GM18519 (cell line): Measurements from ENCODE around the gene ZNF511.
"Not testable (repeated sequence)": the region's sequence is repeated elsewhere in the genome, so short reads cannot be mapped to it uniquely, and the experiment has no call there.

Source experiments
- ATAC-seq: cut with Tn5 transposase; IDR thresholded peaks from one replicate; pipeline ENCODE4 v1.9.1; 2021; ENCODE audit warnings: mild to moderate bottlenecking, moderate library complexity; ENCODE audit not compliant: unreplicated experiment, low FRiP score

The ZNF511 gene, protein sequence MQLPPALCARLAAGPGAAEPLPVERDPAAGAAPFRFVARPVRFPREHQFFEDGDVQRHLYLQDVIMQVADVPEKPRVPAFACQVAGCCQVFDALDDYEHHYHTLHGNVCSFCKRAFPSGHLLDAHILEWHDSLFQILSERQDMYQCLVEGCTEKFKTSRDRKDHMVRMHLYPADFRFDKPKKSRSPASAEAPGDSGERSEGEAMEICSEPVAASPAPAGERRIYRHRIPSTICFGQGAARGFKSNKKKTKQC

DNA sequence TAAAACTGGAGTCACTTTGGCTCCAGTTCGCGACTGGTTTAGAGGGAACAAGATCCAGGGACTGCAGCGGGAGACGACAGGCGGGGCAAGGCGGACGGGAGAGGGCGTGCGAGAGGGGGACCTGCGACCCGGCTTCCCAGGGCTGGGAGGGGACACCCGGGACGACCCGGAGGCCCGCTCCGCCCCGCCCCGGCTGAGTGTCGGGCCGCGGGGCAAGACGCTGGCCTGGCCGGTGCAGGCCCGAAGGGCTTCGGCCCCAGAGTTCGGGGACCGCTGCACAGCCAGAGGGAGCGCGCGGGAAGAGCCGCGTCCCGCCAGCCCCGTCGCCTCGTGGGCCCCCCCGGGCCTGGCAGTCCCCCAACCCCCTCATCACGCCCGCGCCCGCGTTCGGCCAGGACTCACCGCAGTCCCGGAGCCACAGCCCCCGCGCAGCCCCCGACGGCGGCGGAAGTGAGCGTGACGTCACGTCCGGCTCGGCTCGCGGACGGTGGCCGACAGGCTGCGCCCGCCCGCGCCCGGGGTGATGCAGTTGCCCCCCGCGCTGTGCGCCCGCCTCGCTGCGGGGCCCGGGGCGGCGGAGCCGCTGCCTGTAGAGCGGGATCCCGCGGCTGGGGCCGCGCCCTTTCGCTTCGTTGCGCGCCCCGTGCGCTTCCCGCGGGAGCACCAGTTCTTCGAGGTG, at the start of gene ZNF511, which contains the start of gene TUBGCP2:
ZNF511 (plus strand) TSS at position 494 of the 679 bp plus-strand sequence; CDS start at position 524, 30 bp downstream.
TUBGCP2 (minus strand) TSS at position 452 of the 679 bp plus-strand sequence. CDS start 5,931 bp downstream, outside the sequence.
- peak; percentile 61 for ATAC-seq

DNA sequence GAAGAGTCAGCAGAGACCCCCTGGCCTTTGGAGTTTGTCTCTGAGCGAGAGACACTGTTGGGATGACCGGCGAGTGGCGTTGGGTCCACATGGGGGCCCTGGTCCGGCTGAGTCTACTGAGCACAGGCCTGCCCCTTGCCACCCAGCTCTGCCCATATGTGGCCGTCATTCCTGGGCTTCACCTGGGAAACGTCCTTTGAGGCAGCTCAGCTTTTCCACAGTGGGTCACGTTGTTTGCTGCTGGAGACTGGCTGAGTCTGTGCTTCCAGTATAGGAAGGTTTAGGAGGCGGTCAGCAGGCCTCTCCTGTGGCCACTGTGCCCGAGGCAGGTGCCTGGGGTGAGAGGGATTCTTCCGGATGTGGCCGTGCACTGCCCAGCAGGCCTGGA, 49.1 kb upstream of the ZNF511 start:
- no peak for ATAC-seq

DNA sequence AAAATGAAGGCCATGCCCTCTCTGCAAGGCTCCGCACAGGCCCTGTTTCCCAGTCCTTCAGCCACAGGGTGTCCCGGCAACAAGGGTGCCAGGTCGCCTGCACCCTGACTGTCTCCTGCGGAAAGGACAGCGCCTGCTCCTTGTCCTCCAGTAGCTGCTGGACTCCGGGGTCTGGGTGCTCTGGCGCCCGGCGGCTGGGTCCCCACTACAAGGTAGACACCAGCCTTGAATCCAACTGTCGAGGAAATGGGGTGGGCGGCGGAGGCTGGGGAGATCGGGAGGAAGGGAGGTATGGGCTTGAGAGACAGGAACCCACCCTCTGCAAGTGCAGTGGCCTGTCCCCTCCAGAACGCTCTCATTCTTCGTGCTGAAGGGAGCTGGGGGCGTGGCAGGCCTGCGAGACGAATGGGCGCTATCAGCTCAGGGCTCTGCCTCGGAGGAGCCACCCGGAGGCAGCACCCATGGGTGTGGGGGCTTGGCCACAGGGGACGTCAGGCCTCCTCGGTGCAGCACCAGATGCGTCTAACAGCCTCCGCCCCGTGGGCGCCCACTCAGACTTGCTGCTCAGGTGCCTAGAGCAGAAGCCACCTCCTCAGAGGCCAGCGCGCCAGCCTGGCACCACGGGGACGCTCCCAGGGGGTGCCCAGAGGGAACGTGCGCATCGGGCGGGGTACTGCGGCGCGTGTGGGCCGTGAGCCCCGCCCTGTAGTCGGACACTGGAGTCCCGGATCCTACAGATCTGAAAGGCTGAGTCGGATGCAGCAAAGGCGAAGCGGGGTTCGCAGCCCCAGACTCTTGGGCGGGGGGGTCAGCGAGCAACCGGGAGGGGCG, 47.6 kb upstream of the ZNF511 start:
- ATAC-seq: peak; percentile 42

DNA sequence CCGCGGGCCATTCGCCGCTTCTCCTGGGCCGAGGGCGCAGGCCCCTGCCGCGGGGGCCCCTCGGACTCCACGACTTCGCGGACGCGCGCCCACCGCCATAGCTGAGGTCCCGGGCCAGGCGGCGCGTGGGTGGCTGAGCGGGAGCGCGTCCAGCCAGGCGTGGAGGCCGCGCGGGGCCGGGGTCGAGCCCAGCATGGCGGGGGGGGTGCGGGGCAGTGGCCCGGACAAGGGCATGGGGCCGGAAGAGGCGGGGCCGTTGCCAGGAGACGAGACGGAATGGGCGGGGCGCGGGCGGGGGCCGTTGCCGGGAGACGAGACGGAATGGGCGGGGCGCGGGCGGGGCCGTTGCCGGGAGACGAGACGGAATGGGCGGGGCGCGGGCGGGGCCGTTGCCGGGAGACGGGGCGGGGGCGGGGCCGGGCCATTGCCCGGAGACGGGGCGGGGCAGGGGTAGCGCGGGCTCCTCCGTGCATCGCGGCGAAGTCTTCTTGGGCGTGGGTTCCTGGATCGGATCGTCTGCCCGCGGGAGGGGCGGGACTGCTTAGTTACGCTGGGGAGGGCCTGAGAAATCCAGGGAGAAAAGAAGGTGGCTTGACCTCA, 46.9 kb upstream of the ZNF511 start:
- ATAC-seq: peak; percentile 37

DNA sequence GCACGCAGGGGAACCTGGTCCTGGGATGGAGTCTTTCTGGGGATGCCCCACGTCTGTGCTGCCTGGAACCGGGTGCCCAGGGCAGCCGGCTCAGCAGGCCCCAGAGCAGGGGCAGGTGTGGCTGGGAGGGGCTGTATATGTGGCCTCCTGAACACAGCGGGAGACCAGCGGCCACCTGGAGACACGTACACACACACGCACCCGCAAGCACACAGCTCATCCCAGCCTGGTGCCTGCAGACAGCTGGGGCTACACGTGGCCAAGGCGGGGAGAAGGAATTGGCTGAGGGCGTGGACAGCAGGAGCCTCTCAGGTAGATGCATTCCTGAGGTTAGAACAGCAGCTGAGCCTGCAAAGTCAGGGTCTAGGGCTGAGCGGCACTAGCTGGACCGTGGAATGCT, 46.0 kb upstream of the ZNF511 start:
- no peak for ATAC-seq

DNA sequence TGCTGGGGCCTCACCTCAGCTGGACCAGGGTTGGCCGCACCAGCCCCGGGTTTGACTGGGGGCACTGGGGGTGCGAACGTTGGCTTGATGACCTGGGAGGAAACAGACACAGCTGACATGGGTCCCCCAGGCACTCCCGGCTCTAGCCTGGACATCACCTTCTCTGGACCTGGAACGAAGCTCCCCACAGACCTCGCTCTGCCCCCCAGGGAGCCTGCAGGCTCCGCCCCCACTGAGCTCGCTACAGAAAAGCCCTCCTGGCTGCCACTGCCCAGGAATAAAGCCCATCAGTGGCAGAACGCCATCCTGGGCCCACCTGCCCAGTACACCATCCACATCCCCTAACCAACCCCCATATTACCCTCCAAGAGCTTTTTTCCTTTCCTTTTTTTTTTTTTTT, 45.0 kb upstream of the ZNF511 start:
- ATAC-seq: no peak

DNA sequence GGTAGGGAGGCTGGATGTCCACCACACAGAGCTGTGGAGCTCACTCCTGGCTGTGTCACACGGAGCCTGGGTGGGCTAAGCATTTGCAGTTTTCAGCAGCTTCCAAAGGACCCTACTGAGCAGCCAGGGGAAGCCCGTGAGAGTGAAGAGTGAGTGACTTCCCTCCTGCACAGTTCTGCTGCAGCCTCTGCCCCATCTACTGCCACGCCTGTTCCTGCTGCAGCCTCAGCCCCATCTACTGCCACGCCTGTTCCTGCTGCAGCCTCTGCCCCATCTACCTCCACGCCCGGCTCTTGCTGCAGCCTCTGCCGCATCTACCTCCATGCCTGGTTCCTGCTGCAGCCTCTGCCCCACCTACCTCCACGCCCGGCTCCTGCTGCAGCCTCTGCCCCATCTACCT, 44.3 kb upstream of the ZNF511 start:
- ATAC-seq: no peak

DNA sequence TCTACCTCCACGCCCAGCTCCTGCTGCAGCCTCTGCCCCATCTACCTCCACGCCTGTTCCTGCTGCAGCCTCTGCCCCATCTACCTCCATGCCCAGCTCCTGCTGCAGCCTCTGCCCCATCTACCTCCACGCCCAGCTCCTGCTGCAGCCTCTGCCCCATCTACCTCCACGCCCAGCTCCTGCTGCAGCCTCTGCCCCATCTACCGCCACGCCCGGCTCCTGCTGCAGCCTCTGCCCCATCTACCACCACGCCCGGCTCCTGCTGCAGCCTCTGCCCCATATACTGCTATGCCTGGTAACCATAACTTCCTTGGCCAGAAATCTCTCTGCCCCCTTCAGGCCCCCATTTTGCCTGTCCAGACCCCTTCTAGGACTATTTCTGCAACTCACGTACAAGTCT, 43.7 kb upstream of the ZNF511 start:
- not testable (repeated sequence) for ATAC-seq

DNA sequence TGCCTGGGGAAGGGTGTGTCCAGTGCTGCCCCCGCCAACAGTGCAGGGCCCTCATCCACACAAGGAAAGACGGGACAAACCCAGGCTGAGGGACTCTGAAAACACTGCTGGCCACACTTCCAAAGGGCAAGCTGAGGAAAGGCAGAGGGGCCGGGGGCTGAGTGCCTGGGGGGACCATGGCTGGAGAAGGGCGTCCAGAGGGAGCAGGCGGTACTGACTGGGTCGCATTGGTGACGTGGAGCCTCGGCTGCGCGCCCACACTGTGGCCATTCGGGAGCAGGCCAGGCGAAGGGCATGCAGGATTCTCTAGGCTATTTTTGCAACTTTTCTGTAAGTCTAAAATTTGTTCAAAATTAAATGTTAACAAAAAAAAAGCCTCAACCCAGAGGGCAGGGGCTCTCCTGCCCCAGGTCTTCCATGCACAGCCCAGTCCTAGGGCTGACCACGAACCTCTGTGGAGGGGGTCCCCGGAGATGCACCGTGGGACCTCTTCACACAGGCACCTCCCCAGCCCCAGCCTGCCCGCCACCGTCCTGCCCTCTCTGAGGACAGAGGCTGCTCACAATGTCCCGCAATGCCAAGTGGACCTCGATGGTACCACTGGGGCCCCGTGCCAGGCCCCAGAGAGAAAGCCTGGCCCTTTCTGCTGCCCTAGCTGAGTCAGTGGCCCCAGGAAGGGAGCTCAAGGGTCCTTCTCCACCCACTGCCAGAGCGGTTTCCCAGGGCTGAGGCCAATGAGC, 42.5 kb upstream of the ZNF511 start:
- no peak for ATAC-seq

DNA sequence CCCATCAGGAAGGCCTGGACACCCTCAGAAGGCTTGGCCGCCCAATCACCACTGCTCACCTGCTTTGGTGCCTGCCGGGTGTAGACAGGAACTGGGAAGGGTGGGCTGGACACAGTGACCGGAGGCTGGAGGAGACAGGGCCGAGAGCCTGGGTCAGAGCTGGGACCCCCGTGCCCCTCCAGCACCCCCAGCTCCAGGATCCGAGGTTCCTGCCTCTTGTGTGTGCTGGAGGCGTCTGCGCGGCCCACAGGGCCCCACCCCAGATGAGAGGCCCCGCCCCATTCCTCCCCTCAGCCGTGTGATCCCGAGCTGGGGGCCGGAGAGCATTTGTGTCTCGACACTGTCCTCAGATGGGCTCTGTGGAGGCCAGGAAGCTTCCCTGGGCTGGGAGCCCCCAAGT, 41.4 kb upstream of the ZNF511 start:
- no peak for ATAC-seq

DNA sequence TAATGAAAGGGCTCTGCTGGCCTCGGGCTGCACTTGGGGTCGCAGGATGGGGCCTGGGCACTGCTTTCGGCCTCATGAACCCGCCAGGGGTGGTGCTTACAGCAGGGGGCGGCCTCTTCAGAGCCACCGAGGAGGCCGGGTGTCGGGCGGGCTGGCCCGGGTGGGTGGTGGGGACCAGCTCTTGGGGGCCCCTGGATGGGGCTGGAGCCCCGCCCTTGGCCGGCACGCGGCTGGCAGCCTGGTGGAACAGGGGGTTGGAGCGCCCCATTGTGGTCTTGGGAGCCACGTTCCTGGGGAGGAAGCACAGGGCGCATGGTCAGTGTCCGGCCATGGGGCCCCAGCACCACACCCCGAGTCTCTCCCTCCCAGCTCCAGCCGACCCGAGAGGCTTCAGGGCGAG, 40.9 kb upstream of the ZNF511 start:
- ATAC-seq: no peak

DNA sequence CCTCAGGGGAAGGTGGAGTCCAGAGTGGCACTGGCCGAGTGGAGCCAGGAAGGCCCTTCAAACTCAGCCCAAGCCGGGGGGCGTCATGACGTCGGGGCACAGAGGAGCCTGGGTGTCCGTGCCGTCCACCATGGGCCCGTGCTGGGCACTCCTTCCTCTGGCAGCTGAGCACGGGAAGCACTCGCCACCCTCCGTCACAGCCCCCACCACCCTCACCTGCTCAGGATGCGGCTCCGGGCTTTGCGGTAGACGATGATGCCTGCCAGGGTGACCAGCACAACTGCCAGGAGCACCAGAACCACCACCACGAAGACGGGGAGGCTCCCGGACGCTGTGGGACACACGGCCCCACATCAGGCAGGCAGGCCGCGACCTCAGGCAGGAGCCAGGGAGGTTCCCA, 40.2 kb upstream of the ZNF511 start:
- ATAC-seq: no peak

DNA sequence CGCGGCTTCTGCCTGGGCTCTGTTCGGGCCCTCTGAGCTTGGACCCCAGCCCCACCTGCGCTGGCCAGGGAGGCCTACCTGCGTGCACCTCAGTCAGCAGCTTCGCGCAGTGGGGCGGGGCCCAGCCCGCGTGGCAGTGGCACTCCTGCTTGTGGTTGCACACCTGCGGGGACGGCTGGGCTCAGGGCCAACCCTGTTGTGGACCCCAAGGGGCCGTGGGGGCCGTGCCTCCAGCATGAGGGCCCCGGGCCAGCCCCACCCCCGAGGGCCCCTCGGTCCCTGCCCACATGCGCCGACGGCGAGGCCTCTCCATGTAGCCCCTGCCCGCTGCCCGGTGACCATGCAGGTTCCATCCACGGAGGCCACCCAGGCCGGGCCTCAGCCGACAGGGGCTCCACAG, 39.3 kb upstream of the ZNF511 start:
- no peak for ATAC-seq

DNA sequence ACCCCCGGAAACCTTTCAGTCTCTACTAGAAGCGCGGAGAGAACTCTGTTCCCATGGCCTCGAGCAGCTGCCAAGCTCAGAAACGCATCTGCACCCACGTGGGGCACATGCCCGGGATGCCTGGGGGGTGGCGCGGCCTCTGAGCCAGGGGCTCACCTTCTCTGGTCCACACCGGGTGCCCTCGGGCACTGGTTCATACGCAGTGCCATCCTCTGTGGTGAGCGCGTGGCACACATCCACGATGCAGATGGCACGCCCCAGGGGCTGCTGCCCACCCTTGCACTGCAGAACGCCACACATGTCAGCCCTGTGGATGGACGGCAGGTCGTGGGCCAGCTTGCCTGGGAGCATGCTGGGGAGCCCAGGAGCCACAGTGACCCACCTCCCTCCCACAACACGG, 38.5 kb upstream of the ZNF511 start:
- no peak for ATAC-seq

DNA sequence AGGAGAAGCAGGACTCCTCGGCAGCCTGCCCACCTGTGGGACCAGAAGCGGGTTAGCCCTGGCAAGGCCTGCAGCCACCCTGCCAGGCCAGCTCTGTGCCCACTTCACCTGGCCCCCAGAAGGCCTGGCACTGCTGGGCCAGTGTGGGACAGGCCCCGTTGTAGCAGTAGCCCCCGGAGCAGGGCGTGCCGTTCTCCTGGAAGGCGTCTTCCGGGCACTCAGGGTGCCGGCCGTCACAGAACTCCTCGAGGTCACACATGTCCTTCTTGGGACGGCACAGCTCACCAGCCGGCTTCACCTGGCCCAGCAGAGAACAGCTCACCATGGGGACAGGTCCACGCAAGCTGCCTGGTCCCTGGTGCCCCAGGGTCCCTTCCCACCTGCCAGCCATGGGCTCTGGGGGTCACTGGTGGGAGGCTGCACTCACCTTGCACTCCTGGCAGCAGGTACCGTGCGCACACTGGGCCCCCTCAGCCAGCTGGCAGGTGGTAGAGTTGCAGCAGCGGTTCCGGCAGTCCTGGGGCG, 37.9 kb upstream of the ZNF511 start:
- no peak for ATAC-seq

DNA sequence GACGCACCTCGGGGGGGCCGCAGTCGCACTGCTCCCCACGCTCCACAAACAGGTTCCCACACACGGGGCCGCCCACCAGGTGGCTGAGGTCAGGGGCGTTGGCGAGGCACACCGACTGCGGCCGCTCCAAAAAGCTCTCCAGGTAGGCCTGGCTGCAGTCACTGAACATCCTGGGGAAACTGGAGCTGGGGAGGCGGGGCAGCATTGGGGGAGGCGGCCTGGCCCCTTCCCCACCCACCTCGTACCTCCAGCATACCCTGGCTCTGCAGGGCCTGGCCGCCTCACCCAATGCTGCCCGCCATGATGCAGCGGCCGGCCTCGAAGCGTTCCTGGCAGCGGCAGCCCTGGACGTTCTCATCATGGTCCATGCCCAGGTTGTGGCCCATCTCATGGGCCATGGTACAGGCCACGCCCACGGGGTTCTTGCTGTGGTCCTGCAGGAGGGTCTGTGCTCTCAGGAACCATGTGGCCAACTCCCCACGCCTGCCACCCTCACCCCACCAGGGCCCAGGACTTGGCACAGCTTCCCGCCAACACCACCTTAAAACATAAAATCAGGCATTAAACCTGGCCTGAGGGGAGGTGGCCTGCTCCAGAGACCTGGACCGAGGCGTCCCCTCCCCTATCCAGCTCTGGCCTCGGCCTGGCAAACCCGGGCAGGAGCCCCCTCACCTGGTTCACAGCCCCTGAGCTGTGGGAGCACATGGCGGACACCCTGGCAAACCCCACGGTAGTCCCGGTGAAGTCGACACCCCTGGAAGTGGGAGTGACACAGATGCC, 37.0 kb upstream of the ZNF511 start:
- ATAC-seq: no peak

DNA sequence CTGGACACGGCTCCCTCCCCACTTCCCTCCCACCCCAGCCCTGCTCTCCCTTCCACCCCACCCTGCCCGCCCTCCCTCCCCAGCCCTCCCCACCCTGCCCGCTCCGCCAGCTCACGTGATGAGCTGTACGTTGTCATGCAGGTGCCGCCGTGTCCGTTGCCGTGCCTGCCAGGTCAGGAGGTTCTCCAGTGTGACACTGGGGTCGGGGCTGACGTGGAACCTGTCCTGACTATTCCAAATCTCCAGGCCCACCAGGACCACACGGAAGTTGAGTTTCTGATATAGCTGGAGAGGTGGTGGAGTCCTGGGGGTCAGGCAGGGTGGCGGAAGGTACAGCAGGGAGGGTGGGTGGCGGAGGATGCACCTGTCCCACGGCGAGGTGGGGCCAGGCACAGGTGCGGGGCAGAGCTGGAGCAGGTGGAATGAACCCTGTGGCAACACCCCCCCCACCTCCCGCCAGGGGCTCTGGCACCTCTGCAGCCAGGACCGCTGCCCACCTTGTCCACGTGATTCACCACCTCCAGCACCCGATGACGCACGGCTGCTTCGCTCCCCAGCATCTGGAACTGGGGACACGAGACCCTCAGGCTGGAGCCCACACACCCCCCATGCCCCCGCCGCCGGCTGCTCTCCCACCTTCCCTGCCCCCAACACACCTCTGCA, 36.3 kb upstream of the ZNF511 start:
- no peak for ATAC-seq

DNA sequence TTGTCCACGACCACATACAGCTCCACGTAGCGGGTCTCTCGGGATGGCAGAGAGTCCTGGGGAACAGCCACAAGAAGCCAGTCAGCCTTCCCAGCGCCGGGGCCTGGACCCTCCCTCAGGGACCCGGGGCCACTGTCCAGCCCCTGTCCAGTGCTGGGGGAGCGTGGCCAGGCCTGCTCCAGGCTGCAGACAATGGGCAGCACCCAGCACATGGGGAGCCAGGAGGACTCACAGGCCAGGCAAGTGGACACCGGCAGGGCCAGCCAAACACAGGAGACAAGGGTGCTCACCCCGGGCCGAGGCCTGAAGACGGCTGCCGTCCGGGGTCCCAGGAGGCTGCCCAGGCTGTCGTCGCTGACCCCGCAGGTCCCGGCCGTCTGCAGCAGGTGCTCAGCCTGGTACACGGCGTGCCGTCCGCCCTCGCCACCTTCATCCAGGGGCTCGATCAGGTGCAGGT, 35.7 kb upstream of the ZNF511 start:
- ATAC-seq: no peak
